Prostate gland (tissue), 2 donors: ENCODE data around the gene C22orf23.

Source experiments
- CTCF ChIP-seq, 4 experiments: fragments of 200-600 bp in 2 of 4; fragments of 450-650 bp in 2 of 4; sonication (generic) in 2 of 4; IDR thresholded peaks; 1 replicate in 3 of 4; 2 replicates in 1 of 4; pipeline ENCODE4 v1.5.1; 2016 to 2019; ENCODE audit warnings: antibody characterized with exemption in 4 of 4, mild to moderate bottlenecking in 2 of 4, moderate library complexity in 2 of 4
- POLR2A ChIP-seq: fragments of 450-650 bp; IDR thresholded peaks from one replicate; pipeline ENCODE4 v1.6.1; 2016; ENCODE audit warnings: antibody characterized with exemption, mild to moderate bottlenecking
- POLR2AphosphoS5 ChIP-seq: sonication (generic); formaldehyde crosslinking; IDR thresholded peaks from one replicate; pipeline ENCODE4 v1.6.1; 2017; ENCODE audit warnings: antibody characterized with exemption

DNA sequence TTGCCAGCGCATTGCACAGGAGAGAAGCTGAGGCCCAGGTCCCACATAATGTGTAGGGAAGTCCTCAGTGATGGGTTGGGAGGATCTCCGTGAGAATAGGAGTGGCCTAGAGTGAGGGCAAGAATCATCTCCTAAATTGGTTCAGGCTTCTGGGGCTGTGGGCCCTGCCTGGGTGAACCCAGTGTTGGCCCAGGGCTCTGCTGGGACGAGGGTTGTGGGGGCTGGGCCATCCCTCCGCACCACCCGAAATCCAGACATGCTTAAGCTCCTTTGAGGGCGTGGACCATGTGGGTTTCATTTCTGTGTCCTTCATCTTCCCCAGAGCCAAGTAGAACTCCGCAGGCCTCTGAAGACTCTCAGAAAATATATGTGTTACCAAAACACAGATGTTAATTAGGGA, 43.6 kb downstream of the C22orf23 start:
- TF ChIP-seq CTCF (IDR thresholded peaks at IDR 0.05) = no peak
- TF ChIP-seq POLR2A = no peak
- no peak for TF ChIP-seq POLR2AphosphoS5
